HCT116 (cell line): ENCODE data around the gene DEFB114.

Experiments
- CTCF ChIP-seq, 3 experiments: fragments of 200-600 bp in 1 of 3; sonication (generic) in 1 of 3; IDR thresholded peaks in 2 of 3; conservative IDR thresholded peaks in 1 of 3; 2 replicates each; pipeline ENCODE4 v1.5.1; 2012 to 2017; ENCODE audit warnings: low read depth in 2 of 3, low read length in 2 of 3, antibody characterized with exemption in 1 of 3, borderline replicate concordance in 1 of 3, control low read depth in 1 of 3, mild to moderate bottlenecking in 1 of 3, mixed read lengths in 1 of 3, mixed run types in 1 of 3, moderate library complexity in 1 of 3; ENCODE audit not compliant: insufficient read depth in 1 of 3
- POLR2A ChIP-seq: IDR thresholded peaks from 2 replicates; pipeline ENCODE4 v1.7.0; 2011; ENCODE audit warnings: borderline replicate concordance; ENCODE audit not compliant: insufficient read depth, insufficient read length; ENCODE audit errors: extremely low read depth

- TF ChIP-seq CTCF (IDR thresholded peaks at IDR 0.05 in 2 of 3, conservative IDR thresholded peaks at IDR 0.05 in 1 of 3; ENCODE audit: borderline replicate concordance in 1 of 3, insufficient read depth in 1 of 3, low read depth in 2 of 3, low read length in 2 of 3): no peak
- TF ChIP-seq POLR2A: no peak
Observed at GRCh38 chr6:49929340-49929739, 34.6 kb downstream of the DEFB114 start.
